Sciatic nerve (tissue), 2 donors: ENCODE data around the gene BTBD6. TPM values are rescaled to one million over a fixed set of nuclear protein-coding genes. Genes with fewer than 3 reads are reported as not detected.
A peak's percentile ranks its signal among the peaks of the same experiment; 100 is the strongest.

Experiments used
- ATAC-seq: fragments of 200-7000 bp; cut with Tn5 transposase; one replicate; pipeline ENCODE4 v1.9.1; 2020; ENCODE audit warnings: mild to moderate bottlenecking, moderate library complexity
- DNase-seq: peaks from one replicate; pipeline ENCODE4 v3.0.0-alpha.2; 2020; ENCODE audit warnings: low spot score
- intact Hi-C: fragments of 100-400 bp; cut with DNase I; formaldehyde crosslinking; loops from one replicate; pipeline ENCODE4 v1.14.2; 2022
- total RNA-seq: library from RNA; stranded (reverse); fragmentation: NEBNext Ultra II Directional; extraction: Animal tissue kit (Norgen Biotek cat#: 25700); gene quantifications from one replicate; pipeline ENCODE4 v1.2.1, GENCODE V29; 2021
- donor health status: DM: no; HTN: no; CAD: no.
- donor health status: DM: no; HTN: no; CAD: no.

BTBD6 gene
- 34.7 TPM for total RNA-seq

DNA sequence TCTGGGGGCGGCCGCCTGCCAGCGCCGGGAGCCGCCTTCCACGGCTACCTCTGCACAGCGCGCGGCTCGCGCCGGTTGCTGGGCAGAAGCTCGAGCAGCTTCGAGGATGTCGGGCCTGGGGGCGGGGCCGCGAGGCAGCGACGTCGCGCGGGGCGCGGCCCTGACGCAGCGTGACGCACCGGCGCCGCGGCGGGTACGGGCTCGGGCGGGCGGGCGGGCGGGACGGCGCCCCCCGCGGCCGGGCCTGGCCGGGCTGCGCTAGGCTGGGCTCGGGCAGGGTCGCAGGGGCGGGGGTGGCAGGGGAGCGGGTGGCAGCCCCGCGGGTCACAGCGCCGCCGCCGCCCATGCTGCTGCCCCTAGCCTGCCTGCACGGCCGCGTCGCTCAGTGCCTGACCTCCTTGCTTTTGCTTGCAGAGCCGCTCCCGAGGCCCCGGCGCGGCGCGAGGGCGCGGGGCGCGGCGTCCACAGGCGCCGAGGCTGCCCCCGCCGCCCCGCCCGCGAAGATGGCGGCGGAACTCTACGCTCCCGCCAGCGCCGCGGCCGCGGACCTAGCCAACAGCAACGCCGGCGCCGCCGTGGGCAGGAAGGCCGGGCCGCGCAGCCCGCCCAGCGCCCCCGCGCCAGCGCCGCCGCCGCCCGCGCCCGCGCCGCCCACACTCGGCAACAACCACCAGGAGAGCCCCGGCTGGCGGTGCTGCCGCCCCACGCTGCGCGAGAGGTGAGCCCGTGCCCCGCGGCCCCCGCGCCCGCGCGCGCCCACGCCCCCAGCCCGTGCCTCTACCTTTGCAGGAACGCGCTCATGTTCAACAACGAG lies at the start of gene BTBD6:
BTBD6 (plus strand) TSS at position 166 of the 814 bp plus-strand sequence; CDS start at position 345, 179 bp downstream.
- DNase-seq (peak; percentile 90), ATAC-seq (peak; percentile 94)
- intact Hi-C loops = no loop called here

DNA sequence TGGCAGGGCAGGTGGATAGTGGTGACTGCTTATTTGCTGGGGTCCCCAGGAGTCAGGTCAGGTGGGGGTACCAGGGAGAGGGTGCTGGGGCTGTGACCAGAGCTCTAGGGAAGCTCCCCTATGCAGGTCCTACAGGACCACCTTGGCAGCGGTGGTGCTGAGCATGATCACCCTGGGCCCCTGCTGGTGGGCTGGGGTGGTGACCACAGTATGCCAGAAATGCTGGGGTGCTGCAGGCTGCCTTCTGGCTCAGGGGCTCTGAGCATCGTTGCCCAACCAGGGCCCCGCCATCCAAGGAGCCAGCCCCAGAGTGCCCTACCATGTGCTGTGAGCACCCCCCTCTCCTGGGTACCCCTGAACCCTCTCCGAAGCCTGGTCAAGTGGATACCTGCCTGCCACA lies 49.7 kb upstream of the BTBD6 start:
- DNase-seq (no peak), ATAC-seq (no peak)
- intact Hi-C loops = no loop called here

DNA sequence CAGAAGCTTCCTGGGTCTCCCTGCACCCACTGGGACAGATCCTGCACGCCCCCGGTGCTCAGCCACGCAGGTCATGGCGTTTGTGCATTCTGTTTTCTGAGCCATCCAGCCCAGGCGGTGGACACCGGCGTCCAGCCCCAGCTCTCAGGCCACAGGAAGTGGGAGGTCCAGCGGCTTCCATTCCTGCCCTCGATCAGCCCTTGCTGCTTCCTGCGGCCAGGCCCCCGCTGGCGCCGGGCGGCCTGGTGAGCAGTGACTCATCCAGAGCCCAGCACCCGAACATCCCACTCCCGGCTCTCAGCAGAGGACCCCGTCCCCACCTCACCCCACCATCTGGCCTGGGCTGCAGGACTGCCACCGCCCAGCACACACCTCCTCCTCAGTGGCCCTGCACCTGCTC lies 49.2 kb upstream of the BTBD6 start:
- no peak for ATAC-seq
- intact Hi-C loops = no loop called here
- no peak for DNase-seq

DNA sequence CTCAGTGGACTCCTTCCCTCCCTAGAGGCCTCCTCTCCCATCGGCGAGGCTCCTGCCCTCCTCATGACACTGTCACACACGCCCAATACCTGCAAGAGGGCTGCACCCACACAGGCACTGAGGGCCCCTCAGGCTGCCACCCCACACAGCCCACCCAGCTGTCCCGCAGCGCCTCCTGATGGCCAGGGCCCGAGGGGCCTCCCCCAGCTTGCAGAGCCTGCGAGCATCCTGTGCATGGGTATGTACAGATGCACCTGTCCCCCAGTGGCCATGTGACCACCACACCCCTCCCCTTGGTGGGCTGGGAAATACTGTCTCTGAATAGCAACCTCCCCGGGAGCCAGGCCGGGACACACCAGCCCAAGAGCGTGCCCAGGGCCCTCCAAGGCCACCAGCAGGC lies 48.3 kb upstream of the BTBD6 start:
- intact Hi-C loops = loop anchor here (5.0 kb wide), 1 partner anchor 147 kb away; no protein-coding TSS in a partner anchor
- ATAC-seq = no peak
- DNase-seq = no peak

DNA sequence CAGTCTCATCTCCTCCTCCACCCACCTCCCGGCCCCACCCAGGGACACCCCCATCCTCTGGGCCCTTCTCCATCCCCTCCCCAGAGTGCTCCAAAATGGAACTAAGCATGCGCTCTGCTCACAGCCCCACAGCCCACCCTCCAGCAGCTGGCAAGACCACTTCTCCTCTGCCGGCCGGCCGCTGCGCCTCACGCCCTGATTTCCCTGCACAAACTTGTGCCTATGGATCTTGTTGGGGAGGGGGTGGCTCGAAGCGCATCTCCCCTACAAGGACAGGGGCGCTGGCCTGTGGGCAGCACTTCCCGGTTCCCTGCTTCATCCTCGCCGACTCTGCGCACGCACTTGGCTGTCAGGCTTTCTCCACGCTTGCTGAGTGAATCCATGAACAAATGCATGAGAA lies 47.7 kb upstream of the BTBD6 start:
- ATAC-seq (no peak), DNase-seq (no peak)
- intact Hi-C loops = loop anchor here (5.0 kb wide), 1 partner anchor 147 kb away; no protein-coding TSS in a partner anchor

DNA sequence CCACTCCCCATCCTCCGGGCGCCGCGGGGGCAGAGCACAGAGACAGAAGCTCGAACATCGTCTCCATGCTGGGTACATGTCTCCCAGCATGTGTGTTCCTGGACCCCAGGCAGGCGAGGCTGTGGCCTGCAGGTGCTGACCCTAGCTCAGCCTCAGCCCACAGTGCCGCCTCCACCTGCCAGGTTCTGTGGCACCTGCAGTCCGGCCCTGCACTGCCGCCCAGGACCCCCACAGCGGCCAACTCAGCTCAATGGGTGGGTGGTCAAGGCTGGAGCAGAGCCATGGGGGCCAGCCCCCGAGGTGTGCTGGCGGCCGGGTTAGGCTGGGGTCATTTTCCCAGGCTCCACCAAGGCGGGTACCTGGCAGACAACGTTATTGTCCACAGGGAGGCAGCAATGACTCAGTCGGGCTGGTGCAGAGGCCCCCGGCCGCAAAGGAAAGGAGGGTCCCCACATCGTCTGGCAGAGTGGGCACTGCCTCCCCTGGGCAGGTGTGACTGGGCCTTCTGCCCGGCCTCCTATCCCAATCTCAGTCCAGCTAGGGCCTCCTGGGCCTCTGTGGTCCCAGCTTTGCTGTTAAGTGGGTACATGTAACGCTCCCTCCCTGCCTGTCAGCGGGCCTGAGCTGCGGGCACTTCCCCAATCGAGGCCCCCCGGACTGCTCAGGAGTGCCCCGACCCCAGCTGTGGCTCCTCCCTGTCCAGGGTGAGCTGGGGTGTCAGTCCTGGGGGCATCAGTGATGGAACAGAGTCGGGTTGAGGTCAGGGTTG lies 47.0 kb upstream of the BTBD6 start:
- no peak for ATAC-seq
- intact Hi-C loops = loop anchor here (5.0 kb wide), 1 partner anchor 146 kb away; no protein-coding TSS in a partner anchor
- DNase-seq = no peak

DNA sequence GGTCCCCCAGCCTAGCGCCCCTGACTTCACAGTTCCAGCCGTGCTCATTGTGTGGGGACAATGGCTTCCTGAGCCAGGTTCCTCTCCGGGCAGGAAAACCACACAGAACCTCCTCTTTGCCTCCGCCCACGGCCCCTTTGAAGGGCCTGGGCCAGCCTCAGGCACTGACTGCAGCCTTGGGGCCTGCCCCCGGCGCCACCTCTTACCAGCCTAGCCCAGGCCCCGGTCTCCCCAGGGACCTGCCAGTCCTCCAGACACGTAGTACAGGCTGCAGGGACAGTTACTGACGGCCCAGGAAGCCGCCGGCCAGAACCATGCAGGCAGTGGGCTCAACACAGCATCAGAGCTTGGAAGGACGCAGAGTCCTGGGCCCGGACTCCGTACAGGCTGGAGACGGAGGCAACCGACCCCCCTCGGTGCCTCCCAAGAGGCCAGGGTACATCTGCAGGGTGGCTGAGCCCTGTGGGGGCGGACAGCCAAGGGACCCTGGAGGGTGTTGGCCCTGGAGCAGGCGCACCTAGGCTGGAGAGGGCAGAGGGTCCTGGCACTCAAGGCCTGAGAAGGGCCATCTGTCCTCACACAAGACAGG lies 46.3 kb upstream of the BTBD6 start:
- intact Hi-C loops = loop anchor here (5.0 kb wide), 1 partner anchor 145 kb away; no protein-coding TSS in a partner anchor
- DNase-seq (no peak), ATAC-seq (no peak)

DNA sequence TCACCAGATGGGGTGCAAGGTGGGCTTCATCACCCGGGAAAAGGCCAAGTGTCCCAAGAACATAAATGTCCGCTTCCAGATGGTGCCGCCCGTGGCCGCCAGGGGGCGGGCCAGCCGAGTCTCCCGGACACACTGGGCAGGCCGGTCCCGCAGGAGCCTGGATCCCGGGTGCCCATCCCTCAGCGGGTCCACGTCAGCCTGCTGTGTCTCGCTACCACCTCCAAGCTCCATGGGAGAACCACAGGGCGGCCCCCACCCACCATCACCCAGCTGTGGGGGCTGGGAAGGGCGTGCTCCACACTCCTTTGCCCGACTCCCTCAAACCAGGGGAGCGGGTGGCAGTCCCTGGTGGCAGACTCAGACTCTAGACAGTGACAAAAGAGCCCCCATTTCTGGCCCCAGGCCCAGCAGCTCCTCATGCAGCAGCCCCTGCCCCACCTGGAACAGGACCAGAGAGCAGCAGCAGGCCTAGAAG lies 45.2 kb upstream of the BTBD6 start:
- peak; percentile 88 for DNase-seq
- peak; percentile 67 for ATAC-seq
- intact Hi-C loops = loop anchor here (5.0 kb wide), 1 partner anchor 144 kb away; no protein-coding TSS in a partner anchor

DNA sequence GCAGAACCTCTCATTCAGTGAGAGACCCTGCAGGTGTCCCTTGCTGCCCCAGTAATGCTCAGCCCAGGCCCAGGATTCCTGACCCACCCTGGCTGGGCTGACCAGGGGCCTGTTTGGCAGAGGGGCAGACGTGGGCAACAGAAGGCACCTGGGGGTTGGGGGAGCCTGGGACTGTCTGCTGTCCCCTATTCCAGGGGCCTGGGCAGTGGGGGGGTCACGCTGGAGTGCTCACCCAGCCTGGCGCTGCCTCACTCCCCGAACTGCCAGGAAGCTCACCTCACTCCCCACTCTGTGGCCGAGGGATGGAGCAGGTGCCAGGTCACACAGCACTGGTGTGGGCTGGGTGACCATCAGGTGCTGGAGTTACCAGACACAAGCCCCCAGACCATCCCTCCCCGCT lies 44.6 kb upstream of the BTBD6 start:
- ATAC-seq = no peak
- intact Hi-C loops = loop anchor here (5.0 kb wide), 1 partner anchor 144 kb away; no protein-coding TSS in a partner anchor

DNA sequence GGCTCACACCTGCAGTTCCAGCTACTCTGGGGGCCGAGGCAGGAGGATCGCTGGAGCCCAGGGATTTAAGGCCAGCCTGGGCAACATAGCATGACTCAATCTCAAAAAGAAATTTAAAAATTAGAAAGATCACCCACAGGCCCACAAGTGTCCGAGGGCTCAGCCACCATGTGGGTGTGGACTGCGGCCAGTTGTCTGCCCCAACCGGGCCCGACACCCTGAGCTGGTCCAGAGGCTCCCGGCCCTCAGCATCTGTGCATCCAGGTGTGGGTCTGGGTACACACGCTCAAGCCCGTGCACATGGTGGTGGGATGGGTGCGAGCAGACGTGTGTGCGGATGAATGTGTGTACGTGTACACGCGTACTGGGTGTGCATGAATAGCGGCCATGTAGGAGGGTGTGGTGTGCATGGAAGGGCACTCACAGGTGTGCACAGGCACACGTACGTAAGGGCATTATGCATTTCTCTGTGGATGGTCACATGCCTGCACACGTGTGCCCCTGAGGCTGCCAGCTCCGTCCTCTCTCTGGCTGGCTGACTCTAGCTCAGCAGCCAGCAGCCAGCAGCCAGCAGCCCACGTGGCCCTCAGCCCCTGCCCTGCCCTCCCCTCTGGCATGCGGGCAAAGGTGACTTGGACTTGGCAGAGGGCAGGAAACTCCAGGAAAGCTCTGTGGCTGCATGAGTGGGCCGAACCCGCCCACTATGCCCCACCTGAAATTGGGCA lies 44.0 kb upstream of the BTBD6 start:
- ATAC-seq = peak; percentile 64
- intact Hi-C loops = loop anchor here (5.0 kb wide), 1 partner anchor 143 kb away; no protein-coding TSS in a partner anchor
- DNase-seq = no peak

More for the DNA sequence above, 44.6 kb upstream of the BTBD6 start:
- DNase-seq = no peak

DNA sequence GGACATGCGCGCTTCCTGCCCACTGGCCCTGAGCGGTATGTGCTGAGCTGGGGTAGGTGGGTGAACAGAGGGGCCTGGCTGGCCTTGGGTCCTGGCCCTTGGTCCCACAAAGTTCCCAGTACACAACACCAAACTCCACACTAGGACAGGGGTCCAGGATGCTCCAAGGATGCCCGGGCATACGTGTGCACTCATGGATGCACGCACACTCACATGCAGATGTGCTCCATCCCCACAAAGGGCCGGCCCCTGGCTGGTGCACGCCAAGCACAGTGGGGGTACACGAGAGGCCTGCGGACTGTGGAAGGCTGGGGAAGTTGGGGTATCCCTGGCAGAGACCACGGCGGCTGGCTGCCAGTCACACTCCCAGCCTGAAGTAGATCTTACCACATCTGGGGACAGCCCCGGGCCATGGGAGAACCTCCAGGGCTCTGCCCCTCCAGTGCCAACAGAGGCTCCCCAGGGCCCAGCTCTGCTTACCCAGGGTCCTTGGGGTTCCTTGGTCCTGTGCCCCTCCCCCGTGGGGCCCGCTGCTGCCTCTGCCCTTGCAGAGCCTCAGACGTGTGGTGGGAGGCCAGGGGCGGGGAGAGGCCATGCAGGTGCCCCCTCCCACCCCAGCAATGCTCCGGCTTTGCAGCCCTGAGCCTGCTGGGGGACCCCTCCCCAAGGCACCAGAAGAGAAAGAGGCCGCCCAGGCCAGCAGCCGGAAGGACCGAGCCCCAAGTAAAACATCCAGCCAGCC lies 43.2 kb upstream of the BTBD6 start:
- intact Hi-C loops = loop anchor here (5.0 kb wide), 1 partner anchor 142 kb away; no protein-coding TSS in a partner anchor
- ATAC-seq = peak; percentile 9
- no peak for DNase-seq

DNA sequence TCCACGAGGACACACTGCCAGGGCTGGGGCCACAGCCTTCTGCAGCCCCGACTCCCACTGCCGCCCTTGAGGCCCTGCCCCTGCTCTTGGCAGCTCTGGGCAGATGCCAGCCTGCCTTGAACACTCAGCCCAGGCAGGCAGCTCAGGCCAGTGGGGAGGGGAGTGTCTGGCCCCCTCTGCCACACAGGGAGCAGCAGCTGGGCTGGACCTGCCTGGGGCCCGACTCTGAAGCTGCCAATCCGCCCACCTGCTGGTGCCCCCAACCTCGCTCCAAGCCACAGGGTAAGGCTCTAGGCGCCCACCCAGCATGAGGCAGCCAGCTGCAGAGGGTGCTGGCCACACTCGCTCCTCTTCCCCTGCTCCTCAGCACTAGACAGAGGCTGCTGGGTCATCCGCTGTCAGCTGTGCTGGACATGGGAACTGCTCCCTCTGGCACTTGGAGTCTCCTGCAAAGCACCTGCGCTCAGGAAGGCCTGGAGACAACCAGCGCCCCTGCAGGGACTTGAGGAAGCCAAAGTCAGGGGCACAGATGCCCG lies 42.6 kb upstream of the BTBD6 start:
- intact Hi-C loops = no loop called here
- peak; percentile 4 for ATAC-seq
- DNase-seq = no peak

DNA sequence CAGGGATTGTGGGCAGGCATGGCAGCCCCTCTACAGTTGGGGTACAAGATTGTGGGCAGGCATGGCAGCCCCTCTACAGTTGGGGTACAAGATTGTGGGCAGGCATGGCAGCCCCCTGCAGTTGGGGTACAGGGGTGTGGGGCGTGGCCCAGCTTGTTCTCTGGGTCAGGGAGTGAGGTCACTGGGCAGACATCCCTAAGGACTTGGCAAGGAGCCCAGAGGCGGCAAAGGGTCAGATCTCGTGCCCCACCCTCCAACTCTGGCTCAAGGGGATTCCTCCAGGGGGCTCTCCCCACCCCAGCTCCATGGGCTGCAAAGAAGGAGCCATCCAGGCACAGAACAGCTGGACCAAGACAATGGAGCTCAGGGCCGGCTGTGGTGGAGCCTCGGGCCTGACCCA lies 41.5 kb upstream of the BTBD6 start:
- ATAC-seq = no peak
- intact Hi-C loops = no loop called here
- DNase-seq = no peak

DNA sequence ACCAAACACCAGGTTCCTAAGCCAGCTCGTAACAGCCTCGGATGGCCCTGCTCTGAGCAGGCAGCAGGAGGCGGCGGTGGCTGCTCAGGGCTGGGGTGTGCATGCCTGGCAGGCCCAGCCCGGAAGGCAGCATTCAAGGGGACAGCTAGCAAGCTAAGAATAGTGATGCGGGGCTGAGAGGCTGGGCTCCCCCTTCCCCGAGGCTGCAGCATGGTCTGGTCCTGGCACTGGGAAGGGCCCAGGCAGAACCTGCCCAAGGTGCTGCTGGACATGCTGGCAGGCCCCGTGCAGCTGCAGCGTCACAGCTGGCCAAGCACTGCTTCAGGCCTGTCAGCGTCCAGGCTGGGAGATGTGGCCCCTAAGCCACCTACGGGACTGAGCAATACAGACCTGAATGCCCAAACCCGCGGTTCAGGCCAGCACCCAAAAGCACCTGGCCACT lies 40.9 kb upstream of the BTBD6 start:
- intact Hi-C loops = no loop called here
- ATAC-seq = no peak

DNA sequence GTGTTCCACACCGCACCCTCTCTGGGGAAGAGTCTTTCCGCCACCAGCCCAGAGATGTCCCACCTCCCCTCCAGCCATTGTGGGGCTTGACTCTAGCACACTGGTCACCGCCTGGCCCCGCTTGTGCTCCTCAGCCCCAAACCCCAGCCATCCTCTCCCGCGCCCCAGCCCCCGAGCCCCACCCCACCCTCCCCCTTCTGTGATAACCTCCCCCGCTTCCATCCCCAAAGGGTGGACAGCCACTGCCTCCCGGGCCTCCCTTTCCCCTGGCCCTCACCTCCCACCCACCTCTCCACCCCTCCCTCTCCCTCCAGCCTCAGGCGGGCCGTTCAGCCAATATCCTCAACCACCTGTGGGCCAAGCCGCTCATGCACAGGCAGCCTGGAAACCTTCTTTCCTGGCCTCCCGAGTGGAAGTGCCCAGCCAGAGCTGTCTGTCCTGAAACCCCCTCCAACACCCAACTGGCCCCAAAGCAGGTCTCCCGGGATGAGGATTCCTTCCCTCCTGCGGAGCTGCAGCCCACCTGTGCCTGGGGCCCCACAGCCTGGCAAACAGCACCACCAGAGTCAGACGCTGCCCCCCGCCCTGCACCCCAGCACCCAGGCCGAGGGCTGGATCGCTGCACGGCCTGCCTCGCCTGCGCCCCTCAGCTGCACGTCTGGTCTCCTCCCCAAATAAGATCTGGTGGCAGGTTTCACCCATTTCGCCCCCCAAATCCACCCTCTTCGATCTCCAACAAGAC lies 40.2 kb upstream of the BTBD6 start:
- intact Hi-C loops = no loop called here
- no peak for DNase-seq
- ATAC-seq = no peak

More for the DNA sequence above, 40.9 kb upstream of the BTBD6 start:
- no peak for DNase-seq

DNA sequence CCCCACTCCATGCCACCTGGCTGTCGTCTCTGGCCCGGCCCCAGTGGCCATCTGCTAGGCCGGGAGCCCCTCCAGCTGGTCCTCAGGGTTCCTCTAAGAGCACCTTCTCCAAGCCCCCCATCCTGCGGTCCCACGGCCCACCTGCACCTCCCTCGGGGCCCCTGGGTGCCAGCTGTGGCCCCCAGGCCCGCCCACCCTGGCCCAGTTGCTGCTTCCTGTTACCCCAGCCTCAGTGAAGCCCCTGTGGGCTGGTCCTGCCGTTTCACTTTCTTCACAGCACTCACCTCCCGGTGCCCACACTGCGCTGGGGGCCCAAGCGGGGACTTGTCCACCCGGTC lies 39.6 kb upstream of the BTBD6 start:
- no peak for DNase-seq
- no peak for ATAC-seq
- intact Hi-C loops = no loop called here

DNA sequence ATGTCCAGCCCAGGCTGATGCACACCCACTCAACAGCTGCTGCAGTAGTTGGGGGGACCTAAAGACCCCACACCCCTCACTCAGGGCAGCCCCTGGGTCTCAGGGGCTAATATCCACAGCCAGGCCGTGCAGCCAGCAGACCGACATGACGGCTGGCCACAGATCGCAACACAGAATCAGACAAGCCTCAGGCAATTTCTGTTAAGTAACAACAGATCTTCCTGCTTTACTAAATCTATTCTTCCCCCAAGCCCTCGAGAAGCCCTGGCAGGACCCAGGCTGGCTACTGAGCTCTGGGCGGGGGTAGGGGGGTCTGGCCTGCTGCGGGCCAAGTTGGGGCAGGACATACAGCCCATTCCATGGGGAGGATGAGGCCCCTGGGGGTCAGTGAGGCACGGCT lies 39.2 kb upstream of the BTBD6 start:
- DNase-seq (no peak), ATAC-seq (no peak)
- intact Hi-C loops = no loop called here
